ENCODE measurements around the gene CCDC149. TPM values are rescaled to one million over a fixed set of nuclear protein-coding genes. Genes with fewer than 3 reads are reported as not detected.

Gene CCDC149
- total and polyA plus RNA-seq, 2 donors (not counting 3 experiments of a cell fraction or from before 2014, with no cell fraction given), result 7.8 to 11.3 TPM

DNA sequence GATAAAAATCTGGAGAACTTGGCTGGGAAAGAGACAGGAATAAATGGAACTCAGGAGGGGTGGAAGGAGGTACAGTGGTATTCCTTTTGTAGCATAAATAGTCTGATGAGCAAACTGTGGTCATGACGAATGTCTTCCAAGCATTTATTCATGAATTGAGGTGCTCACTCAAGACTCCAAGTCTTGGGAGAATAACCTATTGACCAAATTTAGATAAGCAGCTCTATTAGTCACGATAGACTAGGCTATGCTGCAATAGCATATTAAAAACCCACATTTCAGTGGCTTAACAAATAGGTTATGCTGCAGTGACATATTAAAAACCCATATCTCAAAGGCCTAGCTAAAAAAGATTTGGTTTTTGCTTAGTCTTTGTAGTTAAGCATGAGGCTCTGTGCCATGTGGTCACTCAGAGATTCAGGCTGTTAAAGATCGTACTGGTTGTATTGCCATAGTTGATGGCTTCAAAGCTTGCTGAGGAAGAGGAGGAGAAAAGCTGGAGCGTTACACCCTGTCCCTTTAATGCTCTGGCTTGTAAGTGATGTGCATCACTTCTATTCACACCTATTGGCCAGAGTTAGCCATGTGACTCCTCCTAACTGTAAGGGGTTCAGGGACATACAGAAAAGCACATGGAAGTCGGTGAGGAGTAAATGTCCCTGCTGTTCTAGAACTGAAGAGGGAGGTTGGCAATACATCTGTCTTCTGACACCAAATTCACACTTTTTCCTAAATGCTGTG is 24.5 kb upstream of the CCDC149 start:
- dilution Hi-C loops (cut with MboI; ENCODE audit: extremely low pct_ligation_motif_present, low sequenced_read_pairs), result no loop called here
- DNase-seq (ENCODE audit: low read depth, low spot score), result no peak
- H3K4me2 ChIP-seq (ENCODE audit: insufficient read depth, low read length), result no peak overlapping the region
- H3K9ac ChIP-seq (replicated peaks; ENCODE audit: extremely low read depth, insufficient read depth, low read length), result no peak overlapping the region
- no peak overlapping the region for H2AFZ ChIP-seq (ENCODE audit: low read depth, low read length)
- no peak for FAIRE-seq
- H4K20me1 ChIP-seq (replicated peaks; ENCODE audit: control insufficient read depth, extremely low read depth, insufficient read depth, low read length), result no peaks in the 10 kb centered on the region
- no peak overlapping the region for H3K27ac ChIP-seq (ENCODE audit: insufficient read depth, low read depth, low read length)
- ChIA-PET CTCF (no interaction called here), POLR2A (interaction anchor here (0.6 kb wide), 1 partner anchor 924 kb away, joined by 5 read pairs; no protein-coding TSS in a partner anchor)
- no peaks in the 10 kb centered on the region for H3K4me1 ChIP-seq (ENCODE audit: control insufficient read depth, extremely low read depth, insufficient read depth, low read length)
- H3K9me3 ChIP-seq (replicated peaks; ENCODE audit: control insufficient read depth, insufficient read depth, low read length), result no peaks in the 10 kb centered on the region
- H3K36me3 ChIP-seq (ENCODE audit: control insufficient read depth in 2 of 2, extremely low read depth in 1 of 2, insufficient read depth in 2 of 2, low read length in 2 of 2), result no peaks in the 10 kb centered on the region
- H3K27me3 ChIP-seq (ENCODE audit: control insufficient read depth in 2 of 2, insufficient read depth in 2 of 2, low read length in 2 of 2), result no peaks in the 10 kb centered on the region
- TF ChIP-seq EZH2 (IDR thresholded peaks at IDR 0.05; ENCODE audit: borderline replicate concordance, low read depth, low read length, severe bottlenecking) (no peak), GATA2 (IDR thresholded peaks at IDR 0.05; ENCODE audit: insufficient read depth, insufficient read length, low read depth, low read length) (no peak)
- BruUV-seq (replicated peaks), result no TSS peak
- no peak overlapping the region for H3K4me3 ChIP-seq (replicated peaks in 1 of 3; ENCODE audit: insufficient read depth in 1 of 3, low read depth in 1 of 3, low read length in 3 of 3)
- intact Hi-C loops (cut with micrococcal nuclease), result no loop called here
- H3K79me2 ChIP-seq (ENCODE audit: control insufficient read depth, insufficient read depth, low read length), result no peaks in the 10 kb centered on the region
- H3K9me1 ChIP-seq (replicated peaks; ENCODE audit: control insufficient read depth, extremely low read depth, insufficient read depth, low read length), result no peaks in the 10 kb centered on the region

DNA sequence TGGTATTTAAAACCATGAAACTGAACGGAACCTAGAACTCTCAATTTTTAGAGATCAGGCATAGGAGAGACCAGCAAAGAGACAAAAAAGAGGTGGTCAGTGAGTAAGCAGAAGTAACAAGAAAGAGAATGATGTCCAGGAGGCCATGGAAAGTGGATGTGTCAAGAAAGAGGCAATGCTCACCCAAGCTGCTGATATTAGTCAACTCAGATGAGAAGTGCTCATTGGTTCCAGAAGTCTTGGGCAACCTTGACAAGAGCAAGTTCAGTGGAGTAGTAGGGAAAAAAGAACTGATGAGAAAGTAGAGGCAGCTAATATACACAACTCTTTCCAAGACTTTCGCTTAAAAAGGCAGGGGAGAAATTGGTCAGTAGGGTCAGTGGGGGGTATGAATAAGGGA is 23.0 kb upstream of the CCDC149 start:
- Histone ChIP-seq H3K4me2 (ENCODE audit: insufficient read depth, low read length) (no peak overlapping the region), H3K79me2 (ENCODE audit: control insufficient read depth, insufficient read depth, low read length) (no peaks in the 10 kb centered on the region), H3K9me1 (replicated peaks; ENCODE audit: control insufficient read depth, extremely low read depth, insufficient read depth, low read length) (no peaks in the 10 kb centered on the region), H3K27ac (ENCODE audit: insufficient read depth, low read depth, low read length) (no peak overlapping the region), H3K36me3 (ENCODE audit: control insufficient read depth in 2 of 2, extremely low read depth in 1 of 2, insufficient read depth in 2 of 2, low read length in 2 of 2) (no peaks in the 10 kb centered on the region), H3K9ac (replicated peaks; ENCODE audit: extremely low read depth, insufficient read depth, low read length) (no peak overlapping the region), H4K20me1 (replicated peaks; ENCODE audit: control insufficient read depth, extremely low read depth, insufficient read depth, low read length) (no peaks in the 10 kb centered on the region), H3K4me1 (ENCODE audit: control insufficient read depth, extremely low read depth, insufficient read depth, low read length) (no peaks in the 10 kb centered on the region), H3K4me3 (replicated peaks in 1 of 3; ENCODE audit: insufficient read depth in 1 of 3, low read depth in 1 of 3, low read length in 3 of 3) (no peak overlapping the region), H3K27me3 (ENCODE audit: control insufficient read depth in 2 of 2, insufficient read depth in 2 of 2, low read length in 2 of 2) (no peaks in the 10 kb centered on the region), H2AFZ (ENCODE audit: low read depth, low read length) (no peak overlapping the region), H3K9me3 (replicated peaks; ENCODE audit: control insufficient read depth, insufficient read depth, low read length) (no peaks in the 10 kb centered on the region)
- dilution Hi-C loops (cut with MboI; ENCODE audit: extremely low pct_ligation_motif_present, low sequenced_read_pairs), result no loop called here
- DNase-seq (ENCODE audit: low read depth, low spot score) (no peak), FAIRE-seq (no peak)
- CTCF ChIA-PET, result no interaction called here
- POLR2A ChIA-PET, result no interaction called here
- intact Hi-C loops (cut with micrococcal nuclease), result no loop called here
- BruUV-seq (replicated peaks), result no TSS peak
- TF ChIP-seq POLR2AphosphoS5 (IDR thresholded peaks at IDR 0.05; ENCODE audit: insufficient read depth, low read depth, low read length) (no peak), CTCF (IDR thresholded peaks at IDR 0.05; ENCODE audit: extremely low read depth in 1 of 2, insufficient read depth in 1 of 2, low read depth in 1 of 2, low read length in 2 of 2) (no peak), GATA2 (IDR thresholded peaks at IDR 0.05; ENCODE audit: insufficient read depth, insufficient read length, low read depth, low read length) (no peak), JUN (IDR thresholded peaks at IDR 0.05; ENCODE audit: borderline replicate concordance, insufficient read depth, insufficient read length, low read depth) (no peak), POLR2A (IDR thresholded peaks at IDR 0.05; ENCODE audit: low read depth, low read length) (no peak), MYC (IDR thresholded peaks at IDR 0.05; ENCODE audit: low read depth, low read length) (no peak), MAX (IDR thresholded peaks at IDR 0.05; ENCODE audit: insufficient read depth, insufficient read length) (no peak), EZH2 (IDR thresholded peaks at IDR 0.05; ENCODE audit: borderline replicate concordance, low read depth, low read length, severe bottlenecking) (no peak), FOS (IDR thresholded peaks at IDR 0.05; ENCODE audit: borderline replicate concordance, insufficient read depth, low read length) (no peak)

Measured in endothelial cell of umbilical vein (primary cell).